Type B pancreatic cell (in vitro differentiated cells): ENCODE results near the gene ST6GALNAC5. TPM values are rescaled to one million over a fixed set of nuclear protein-coding genes. Genes with fewer than 3 reads are reported as not detected.

Experiments used
- DNase-seq: peaks from one replicate; pipeline ENCODE4 v3.0.0; 2021; ENCODE audit warnings: mixed read lengths; ENCODE audit not compliant: unreplicated experiment; ENCODE audit errors: extremely low spot score
- H3K27ac Mint-ChIP-seq: 2 replicates; pipeline ENCODE4 v1.8.0; 2021; ENCODE audit warnings: mild to moderate bottlenecking, mixed read lengths
- H3K27me3 Mint-ChIP-seq: 2 replicates; pipeline ENCODE4 v1.8.0; 2021; ENCODE audit warnings: mixed read lengths
- H3K36me3 Mint-ChIP-seq: 2 replicates; pipeline ENCODE4 v1.8.0; 2021; ENCODE audit warnings: mixed read lengths
- H3K4me1 Mint-ChIP-seq: one replicate; pipeline ENCODE4 v1.8.0; 2021; ENCODE audit warnings: mixed read lengths; ENCODE audit not compliant: unreplicated experiment
- H3K4me3 Mint-ChIP-seq: 2 replicates; pipeline ENCODE4 v1.8.0; 2021; ENCODE audit warnings: mild to moderate bottlenecking, mixed read lengths
- H3K9me3 Mint-ChIP-seq: 2 replicates; pipeline ENCODE4 v1.8.0; 2021; ENCODE audit warnings: mixed read lengths
- CTCF ChIP-seq: fragments of 200-600 bp; sonication (generic); conservative IDR thresholded peaks from 2 replicates; pipeline ENCODE4 v1.5.0; 2021; ENCODE audit warnings: antibody characterized with exemption, mild to moderate bottlenecking
- total RNA-seq: library from RNA; stranded (reverse); gene quantifications from 2 replicates; pipeline ENCODE4 v1.2.1, GENCODE V29; 2021; ENCODE audit warnings: low replicate concordance

ST6GALNAC5 gene
- total RNA-seq, 1 donor from 2014 or later, result 36.6 TPM

GRCh38 chr1:76901158-76901767 is 34.0 kb downstream of the ST6GALNAC5 start:
- Mint-ChIP-seq H3K4me3 (no peak overlapping the region), H3K27me3 (no peaks in the 10 kb centered on the region), H3K36me3 (peaks cover 4% of the 10 kb centered on the region), H3K4me1 (no peaks in the 10 kb centered on the region), H3K9me3 (no peaks in the 10 kb centered on the region), H3K27ac (no peak overlapping the region)
- TF ChIP-seq CTCF, result peak; percentile 80
- no peak for DNase-seq

- TF ChIP-seq CTCF, result no peak
- no peaks in the 10 kb centered on the region for H3K36me3 Mint-ChIP-seq
- no peak overlapping the region for H3K27ac Mint-ChIP-seq
- no peaks in the 10 kb centered on the region for H3K4me1 Mint-ChIP-seq
- H3K9me3 Mint-ChIP-seq, result no peaks in the 10 kb centered on the region
- no peak for DNase-seq
- no peak overlapping the region for H3K4me3 Mint-ChIP-seq
- no peaks in the 10 kb centered on the region for H3K27me3 Mint-ChIP-seq
Measured at GRCh38 chr1:76905876-76906595, 38.8 kb downstream of the ST6GALNAC5 start.

- no peak for TF ChIP-seq CTCF
- Mint-ChIP-seq H3K27ac (no peak overlapping the region), H3K27me3 (no peaks in the 10 kb centered on the region), H3K9me3 (no peaks in the 10 kb centered on the region), H3K4me1 (no peaks in the 10 kb centered on the region), H3K4me3 (no peak overlapping the region), H3K36me3 (no peaks in the 10 kb centered on the region)
- no peak for DNase-seq
Measured at GRCh38 chr1:76909311-76909710, 42.0 kb downstream of the ST6GALNAC5 start.

- TF ChIP-seq CTCF, result no peak
- H3K4me1 Mint-ChIP-seq, result peaks cover 14% of the 10 kb centered on the region
- DNase-seq, result no peak
- no peaks in the 10 kb centered on the region for H3K36me3 Mint-ChIP-seq
- H3K27ac Mint-ChIP-seq, result peak overlapping the region; percentile 70
- H3K9me3 Mint-ChIP-seq, result no peaks in the 10 kb centered on the region
- no peaks in the 10 kb centered on the region for H3K27me3 Mint-ChIP-seq
- H3K4me3 Mint-ChIP-seq, result peak overlapping the region; percentile 17
Measured at GRCh38 chr1:76919085-76919484, 51.8 kb downstream of the ST6GALNAC5 start.

GRCh38 chr1:76921590-76921989 is 54.3 kb downstream of the ST6GALNAC5 start:
- Mint-ChIP-seq H3K4me3 (no peak overlapping the region), H3K9me3 (no peaks in the 10 kb centered on the region), H3K27me3 (no peaks in the 10 kb centered on the region), H3K27ac (no peak overlapping the region), H3K4me1 (peaks cover 14% of the 10 kb centered on the region), H3K36me3 (no peaks in the 10 kb centered on the region)
- DNase-seq, result no peak
- no peak for TF ChIP-seq CTCF
